GM13977 (cell line): ENCODE measurements around the gene NLRP3.
"Not testable (repeated sequence)": the region's sequence is repeated elsewhere in the genome, so short reads cannot be mapped to it uniquely, and the experiment has no call there.

Experiments used
- DNase-seq: peaks from one replicate; pipeline ENCODE4 v3.0.0; 2012; ENCODE audit warnings: low spot score
- in situ Hi-C: fragments of 300-500 bp; cut with MboI; formaldehyde crosslinking; loops from one replicate; pipeline ENCODE4 v1.12.0; 2022; ENCODE audit warnings: low sequenced_read_pairs, low pct_unique_long_range_greater_than_20kb, mixed read lengths, inconsistent platforms; ENCODE audit not compliant: unreplicated experiment
- TF ChIP-seq, protein P1 (sequence below): IDR thresholded peaks from 2 replicates; pipeline ENCODE4 v1.5.1; 2012; ENCODE audit warnings: mild to moderate bottlenecking, control low read depth; ENCODE audit not compliant: insufficient read depth; ENCODE audit errors: extremely low read depth, missing control alignments

Gene NLRP3

GRCh38 chr1:247371801-247372259 lies 44.1 kb upstream of the NLRP3 start:
- no peak for DNase-seq
- TF ChIP-seq, protein P1, sequence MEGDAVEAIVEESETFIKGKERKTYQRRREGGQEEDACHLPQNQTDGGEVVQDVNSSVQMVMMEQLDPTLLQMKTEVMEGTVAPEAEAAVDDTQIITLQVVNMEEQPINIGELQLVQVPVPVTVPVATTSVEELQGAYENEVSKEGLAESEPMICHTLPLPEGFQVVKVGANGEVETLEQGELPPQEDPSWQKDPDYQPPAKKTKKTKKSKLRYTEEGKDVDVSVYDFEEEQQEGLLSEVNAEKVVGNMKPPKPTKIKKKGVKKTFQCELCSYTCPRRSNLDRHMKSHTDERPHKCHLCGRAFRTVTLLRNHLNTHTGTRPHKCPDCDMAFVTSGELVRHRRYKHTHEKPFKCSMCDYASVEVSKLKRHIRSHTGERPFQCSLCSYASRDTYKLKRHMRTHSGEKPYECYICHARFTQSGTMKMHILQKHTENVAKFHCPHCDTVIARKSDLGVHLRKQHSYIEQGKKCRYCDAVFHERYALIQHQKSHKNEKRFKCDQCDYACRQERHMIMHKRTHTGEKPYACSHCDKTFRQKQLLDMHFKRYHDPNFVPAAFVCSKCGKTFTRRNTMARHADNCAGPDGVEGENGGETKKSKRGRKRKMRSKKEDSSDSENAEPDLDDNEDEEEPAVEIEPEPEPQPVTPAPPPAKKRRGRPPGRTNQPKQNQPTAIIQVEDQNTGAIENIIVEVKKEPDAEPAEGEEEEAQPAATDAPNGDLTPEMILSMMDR = peak; percentile 3
- in situ Hi-C loops = no loop called here

GRCh38 chr1:247373721-247374141 lies 42.2 kb upstream of the NLRP3 start:
- DNase-seq = peak; percentile 47
- in situ Hi-C loops = no loop called here
- TF ChIP-seq, protein P1 = peak; percentile 37

- DNase-seq, in situ Hi-C loops: not testable (repeated sequence)
Measured at GRCh38 chr1:247374651-247375334, 41.2 kb upstream of the NLRP3 start.

DNA sequence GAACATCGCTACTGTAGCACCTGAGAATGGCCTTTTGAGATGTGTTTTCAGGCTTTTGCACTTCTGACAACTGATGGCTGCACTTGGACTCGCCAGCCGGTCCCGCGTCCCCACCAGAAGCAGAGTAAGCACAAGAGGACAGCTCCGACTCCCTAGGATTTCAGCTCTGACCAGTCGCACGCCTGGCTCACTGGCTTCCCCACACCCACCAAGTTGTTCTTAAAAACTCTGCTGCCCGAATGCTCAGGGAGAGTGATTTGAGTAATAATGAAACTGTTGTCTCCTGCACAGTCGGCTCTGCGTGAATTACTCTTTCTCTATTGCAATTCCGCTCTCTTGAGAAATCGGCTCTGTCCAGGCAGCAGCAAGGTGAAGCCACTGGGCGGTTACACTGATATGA lies 40.2 kb upstream of the NLRP3 start:
- in situ Hi-C loops = no loop called here
- TF ChIP-seq, protein P1 = no peak

GRCh38 chr1:247376659-247377058 lies 39.3 kb upstream of the NLRP3 start:
- in situ Hi-C loops = no loop called here
- DNase-seq = no peak
- TF ChIP-seq, protein P1 = no peak

More for the DNA sequence above, 40.2 kb upstream of the NLRP3 start:
- no peak for DNase-seq

DNA sequence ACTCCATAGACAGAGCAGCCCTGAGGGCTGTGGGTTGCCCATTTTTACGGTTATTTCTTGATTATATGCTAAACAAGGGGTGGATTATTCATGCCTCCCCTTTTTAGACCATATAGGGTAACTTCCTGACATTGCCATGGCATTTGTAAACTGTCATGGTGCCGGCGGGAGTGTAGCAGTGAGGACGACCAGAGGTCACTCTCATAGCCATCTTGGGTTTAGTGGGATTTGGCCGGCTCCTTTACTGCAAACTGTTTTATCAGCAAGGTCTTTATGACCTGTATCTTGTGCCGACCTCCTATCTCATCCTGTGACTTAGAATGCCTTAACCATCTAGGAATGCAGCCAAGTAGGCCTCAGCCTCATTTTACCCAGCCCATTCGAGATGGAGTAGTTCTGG lies 38.3 kb upstream of the NLRP3 start:
- in situ Hi-C loops, DNase-seq: not testable (repeated sequence)

- TF ChIP-seq, protein P1 = no peak
- in situ Hi-C loops = no loop called here
- DNase-seq = no peak
Measured at GRCh38 chr1:247378334-247379073, 37.5 kb upstream of the NLRP3 start.
